HG03175 (cell line): Measurements from ENCODE around the gene GRSF1.
"Not testable (repeated sequence)": the region's sequence is repeated elsewhere in the genome, so short reads cannot be mapped to it uniquely, and the experiment has no call there.

Experiments
- ATAC-seq: cut with Tn5 transposase; IDR thresholded peaks from one replicate; pipeline ENCODE4 v1.9.1; 2021; ENCODE audit warnings: mild to moderate bottlenecking, moderate library complexity; ENCODE audit not compliant: unreplicated experiment

GRSF1 gene

DNA sequence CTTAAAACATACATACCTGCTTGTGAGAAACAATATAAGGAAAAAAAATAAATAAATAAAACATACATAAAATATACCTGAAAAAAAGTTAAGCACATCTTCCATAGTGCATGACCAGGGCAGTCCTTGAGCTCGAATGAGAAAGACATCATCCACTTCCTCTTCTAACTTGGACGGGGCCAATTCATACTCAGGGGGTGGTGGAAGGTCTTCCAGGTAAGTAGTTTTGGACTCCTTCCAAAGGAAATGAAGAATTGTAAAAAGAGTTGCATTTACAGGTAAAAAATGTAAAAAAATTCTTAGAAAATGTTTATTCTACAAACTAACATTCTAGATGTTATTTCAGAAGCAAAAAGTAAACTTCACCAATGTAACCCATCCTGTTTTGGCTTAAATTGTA lies 3.6 kb downstream of the GRSF1 start:
- ATAC-seq, result no peak

DNA sequence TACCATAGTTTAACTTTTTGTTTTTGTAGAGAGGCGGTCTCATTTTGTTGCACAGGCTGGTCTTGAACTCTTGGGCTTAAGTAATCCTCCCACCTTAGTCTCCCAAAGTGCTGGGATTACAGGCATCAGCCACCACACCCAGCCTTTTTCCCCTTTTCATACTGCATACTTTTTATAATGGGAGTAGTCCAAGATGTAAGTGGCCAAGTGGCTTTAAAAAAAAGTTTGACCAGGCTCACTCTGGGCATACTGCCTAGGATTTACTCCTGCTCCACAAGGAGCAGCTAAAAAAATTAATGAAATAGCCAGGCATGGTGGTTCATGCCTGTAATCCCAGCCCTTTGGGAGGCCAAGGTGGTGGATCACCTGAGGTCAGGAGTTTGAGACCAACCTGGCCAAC lies 6.0 kb downstream of the GRSF1 start:
- no peak for ATAC-seq

DNA sequence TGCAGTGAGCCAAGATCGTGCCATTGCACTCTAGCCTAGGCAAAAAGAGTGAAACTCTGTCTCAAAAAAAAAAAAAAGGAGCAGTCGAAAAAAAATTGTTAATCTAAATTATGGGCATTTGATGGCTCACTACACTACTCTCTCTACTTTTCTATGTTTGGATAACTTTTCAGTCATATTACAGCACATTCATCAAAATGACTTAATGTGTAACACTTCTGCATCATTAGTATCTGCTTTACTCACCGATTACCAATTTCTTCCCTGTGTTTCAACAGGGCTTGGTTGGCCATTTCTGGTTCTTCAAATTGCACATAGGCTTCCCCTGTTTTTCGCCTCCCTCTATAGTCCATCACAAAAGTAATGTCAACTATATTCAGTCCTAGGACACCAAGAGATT lies 8.4 kb downstream of the GRSF1 start:
- no peak for ATAC-seq

DNA sequence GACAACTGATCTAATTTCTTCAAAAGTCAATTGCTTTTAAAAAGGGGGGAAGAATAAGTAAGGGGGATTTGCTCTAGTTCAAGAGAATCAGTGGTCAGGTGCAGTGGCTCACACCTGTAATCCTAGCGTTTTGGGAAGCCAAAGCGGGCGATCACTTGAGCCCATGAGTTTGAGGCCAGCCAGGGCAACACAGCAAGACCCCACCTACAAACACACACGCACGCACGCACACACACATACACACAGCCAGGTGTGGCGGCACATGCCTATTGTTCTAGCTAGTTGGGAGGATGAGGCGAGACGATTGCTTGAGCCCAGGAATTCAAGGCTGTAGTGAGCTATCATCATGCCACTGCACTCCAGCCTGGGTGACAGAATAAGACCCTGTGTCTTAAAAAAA lies 9.6 kb downstream of the GRSF1 start:
- no peak for ATAC-seq

DNA sequence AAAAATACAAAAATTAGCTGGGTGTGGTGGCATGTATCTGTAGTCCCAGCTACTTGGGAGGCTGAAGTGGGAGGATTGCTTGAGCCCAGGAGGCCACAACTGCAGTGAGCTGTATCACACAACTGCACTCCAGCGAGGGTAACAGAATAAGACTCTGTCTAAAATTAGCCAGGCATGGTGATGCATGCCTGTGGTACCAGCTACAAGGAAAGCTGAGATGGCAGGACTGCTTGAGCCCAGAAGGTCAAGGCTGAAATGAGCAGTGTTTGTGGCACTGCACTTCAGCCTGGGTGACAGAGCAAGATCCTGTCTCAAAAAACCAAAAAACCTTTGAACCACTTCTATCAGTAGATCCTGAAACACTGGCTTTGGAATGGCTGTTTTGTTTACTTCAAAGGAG lies 10.2 kb downstream of the GRSF1 start:
- no peak for ATAC-seq

DNA sequence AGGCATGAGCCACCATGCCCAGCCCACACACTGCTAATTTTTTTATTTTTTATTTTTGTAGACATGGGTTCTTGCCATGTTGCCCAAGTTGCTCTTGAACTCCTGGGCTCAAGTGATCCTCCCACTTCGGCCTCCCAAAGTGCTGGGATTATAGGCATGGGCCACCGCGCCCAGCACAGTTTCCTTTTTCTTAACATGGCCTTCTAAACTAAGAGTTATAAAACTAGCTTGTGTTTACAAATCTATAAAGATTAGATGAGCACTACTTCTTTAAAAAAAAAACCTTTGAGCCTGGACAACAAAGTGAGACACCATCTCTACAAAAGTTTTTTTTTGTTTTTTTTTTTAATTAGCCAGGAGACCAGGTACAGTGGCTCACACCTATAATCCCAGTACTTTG lies 10.7 kb downstream of the GRSF1 start:
- ATAC-seq, result no peak

DNA sequence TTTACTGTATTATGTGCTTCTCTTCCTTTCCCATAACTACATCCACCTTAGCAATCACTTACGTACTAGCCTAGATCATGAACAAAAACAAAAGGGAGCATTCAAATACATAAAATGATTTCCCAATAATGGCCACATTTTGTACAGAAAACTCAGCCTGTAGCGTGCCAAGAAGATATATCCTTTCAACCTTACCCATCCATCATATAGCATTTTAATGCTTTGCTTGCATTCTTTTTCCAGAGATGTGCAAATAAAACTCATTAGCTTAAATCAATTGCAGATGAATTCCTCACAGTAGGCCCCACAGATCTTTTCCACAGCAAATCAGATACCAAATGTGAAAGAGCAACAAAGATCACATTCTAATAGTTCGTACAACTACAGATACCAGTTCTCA lies 20.8 kb downstream of the GRSF1 start:
- ATAC-seq, result no peak

DNA sequence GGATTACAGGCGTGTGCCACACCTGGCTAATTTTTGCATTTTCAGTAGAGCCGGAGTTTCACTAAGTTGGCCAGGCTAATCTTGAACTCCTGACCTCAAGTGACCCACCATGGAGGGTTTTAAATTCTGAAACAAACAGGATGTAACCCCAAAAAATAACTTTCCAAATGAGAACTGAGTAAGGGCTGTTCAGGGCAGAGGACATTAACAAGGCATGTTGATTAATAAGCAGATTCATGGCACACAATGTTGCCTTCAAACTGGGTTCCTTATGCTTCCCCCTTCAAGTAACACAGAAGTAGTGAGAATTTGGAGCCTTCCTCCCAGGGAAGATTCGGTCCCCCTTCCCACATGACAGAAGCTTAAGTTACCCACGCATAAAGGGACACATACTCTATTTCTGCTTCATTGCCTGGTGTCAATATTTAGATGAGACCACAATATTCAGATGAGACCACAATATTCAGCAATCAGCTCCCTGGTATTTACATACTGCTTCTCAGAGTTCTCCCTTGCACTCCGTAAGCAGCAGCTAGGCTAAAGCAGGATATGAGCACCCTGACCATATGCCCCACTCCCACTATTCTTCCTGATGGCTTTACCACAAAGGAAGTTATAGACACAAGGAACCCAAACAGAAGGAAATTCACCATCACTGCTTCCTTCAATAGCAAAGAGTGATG lies 21.4 kb downstream of the GRSF1 start:
- peak; percentile 67 for ATAC-seq

DNA sequence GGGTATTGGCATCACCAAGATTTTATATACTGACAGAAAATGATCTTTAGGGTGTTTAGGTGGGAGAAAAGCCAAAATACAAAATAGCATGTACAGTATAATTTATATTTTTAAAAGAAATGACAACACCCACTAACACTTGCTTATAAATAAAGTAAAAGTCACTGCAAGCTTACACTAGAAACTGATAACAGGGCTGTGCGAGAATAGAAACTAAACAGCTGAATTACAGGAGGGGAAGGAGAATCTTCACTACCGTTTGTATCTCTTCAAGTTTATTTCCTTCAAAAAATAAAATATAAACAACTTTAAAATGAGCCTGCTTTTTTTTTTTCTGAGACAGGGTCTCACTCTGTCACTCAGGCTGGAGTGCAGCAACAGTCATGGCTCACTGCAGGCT lies 22.8 kb downstream of the GRSF1 start:
- ATAC-seq, result no peak

DNA sequence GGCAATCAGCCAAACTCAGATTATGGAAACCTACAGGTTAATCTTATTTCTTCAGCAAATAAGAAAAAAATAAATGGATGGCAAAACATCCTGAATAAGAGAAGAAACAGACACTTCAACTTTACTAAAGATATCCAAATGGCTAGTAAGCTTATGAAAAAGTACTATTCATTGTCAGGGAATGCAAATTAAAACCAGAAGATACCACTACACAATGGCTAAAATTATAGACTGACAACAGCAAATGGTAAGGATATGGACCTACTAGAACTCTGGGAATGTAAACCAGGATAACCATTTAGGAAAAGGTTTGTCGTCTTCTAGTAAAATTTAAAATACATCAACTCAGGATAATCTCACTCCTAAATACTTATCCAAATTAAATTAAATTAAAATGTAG lies 24.3 kb downstream of the GRSF1 start:
- no peak for ATAC-seq

DNA sequence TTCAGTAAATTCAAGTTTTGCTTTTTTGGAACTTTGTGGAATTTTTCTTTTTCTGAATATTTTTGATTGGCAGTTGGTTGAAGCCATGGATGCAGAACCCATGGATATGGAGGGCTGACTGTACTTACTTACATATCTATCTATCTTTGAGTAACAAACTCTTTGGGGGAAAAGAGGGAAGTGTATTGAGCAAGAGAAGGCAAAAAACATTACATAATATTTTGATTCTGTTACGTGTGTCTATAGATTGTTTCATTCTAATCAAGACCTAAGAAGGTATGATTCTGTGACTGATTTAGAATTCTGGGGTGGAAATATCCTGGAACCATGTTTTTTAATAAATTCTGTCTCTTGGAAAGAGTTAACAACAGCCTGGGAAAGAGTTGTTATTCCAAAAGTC lies 31.5 kb downstream of the GRSF1 start:
- no peak for ATAC-seq

DNA sequence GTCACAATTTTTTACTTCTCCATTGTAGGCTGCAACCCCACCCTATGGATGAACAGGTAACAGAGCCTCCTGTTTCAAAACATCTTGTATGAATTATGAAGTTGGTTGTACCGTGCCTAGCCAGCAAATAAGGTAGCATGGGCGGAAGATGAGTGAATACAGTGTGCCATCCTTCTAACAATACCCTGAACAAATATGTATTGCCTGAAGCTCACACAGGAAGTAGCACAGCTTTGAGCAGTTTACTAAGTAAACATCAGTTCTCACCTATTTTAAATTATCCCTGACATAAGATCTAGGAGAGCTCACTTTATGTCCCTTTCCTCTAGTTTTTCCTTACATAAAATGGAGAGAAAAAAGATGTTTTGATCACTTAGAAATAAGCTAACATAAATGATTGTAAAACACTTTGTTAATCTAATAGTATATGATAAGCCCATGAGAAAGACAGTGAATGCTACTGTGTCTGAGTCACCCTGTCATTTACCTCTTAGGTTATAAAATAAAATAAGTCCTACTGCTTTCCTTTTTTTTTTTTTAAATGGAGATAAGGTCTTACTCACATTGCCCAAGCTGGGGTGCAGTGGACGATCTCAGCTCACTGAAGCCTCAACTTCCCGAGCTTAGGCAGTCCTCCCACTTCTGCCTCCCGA lies 36.6 kb downstream of the GRSF1 start:
- ATAC-seq, result no peak

DNA sequence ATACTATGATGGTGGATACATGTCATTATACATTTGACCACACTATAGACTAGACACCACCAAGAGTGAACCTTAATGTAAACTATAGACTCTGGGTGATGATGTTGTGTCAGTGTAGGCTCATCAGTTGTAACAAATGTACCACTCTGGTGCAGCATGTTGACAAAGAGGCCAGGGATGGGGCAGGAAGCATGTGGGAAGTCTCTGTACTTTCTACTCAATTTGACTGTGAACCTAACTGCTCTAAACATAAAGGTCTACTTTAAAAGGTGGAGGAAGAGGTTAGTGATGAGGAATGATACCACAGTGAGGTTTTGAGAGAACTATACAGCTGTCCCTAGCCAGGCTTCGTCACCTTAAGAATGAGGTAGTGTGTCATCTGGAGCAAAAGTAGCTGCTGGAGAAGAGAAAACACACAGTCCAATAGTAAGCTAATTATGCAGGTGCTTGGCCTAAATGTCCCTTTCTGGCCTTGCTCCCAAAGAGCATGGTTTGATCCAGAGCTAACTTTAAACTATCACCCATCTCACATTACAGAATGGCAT lies 38.4 kb downstream of the GRSF1 start:
- peak; percentile 43 for ATAC-seq

DNA sequence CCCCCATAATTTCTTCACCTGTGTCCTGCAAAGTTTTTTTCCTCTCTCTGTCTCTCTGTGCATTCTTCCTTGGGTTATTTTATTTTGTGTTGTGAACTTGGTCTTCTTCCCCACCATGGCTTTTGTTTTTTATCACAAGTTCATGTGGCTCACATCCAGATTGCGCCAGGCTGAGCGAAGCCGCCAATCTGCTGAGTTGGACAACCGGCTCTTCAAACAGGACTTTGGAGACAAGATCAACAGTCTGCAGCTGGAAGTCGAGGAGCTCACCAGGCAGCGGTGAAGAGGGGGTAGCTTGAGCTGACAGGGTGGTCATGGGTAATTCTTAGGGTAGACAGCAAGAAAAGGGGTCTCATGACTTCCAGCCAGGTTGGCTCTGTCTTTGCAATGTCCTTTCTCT lies 46.1 kb downstream of the GRSF1 start:
- ATAC-seq, result no peak

DNA sequence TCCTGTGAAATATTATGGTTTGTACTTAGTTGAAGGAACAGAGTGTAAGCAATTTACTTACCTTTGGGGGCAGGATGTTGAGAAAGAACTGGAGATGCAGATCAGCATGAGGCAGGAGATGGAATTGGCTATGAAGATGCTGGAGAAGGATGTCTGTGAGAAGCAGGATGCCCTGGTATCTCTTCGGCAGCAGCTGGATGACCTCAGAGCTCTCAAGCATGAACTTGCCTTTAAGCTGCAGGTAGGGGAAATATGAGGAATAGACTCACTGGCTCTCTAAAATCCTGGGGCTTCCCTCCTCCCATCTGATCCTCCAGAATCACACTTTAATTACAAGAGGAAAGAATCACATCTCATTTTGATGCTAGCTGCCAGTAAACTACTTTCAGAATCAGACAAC lies 51.0 kb downstream of the GRSF1 start:
- ATAC-seq, result no peak

DNA sequence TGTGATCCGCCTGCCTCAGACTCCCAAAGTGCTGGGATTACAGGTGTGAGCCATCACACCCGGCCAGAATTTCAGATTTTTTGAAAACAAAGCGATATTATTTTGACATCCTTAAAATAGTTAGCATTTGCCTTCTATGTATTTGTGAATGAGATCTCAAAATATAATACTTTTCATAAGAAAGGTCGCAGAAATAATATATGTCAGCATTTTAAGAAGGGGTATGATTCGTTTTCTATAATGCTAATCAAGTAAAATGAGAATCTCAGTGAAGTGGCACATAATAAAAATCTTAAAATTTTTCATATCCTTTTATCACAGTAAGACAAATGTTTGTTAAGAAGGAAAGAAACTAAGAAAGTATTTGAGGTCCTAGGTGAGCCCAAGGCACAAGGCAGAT lies 52.2 kb downstream of the GRSF1 start:
- no peak for ATAC-seq

DNA sequence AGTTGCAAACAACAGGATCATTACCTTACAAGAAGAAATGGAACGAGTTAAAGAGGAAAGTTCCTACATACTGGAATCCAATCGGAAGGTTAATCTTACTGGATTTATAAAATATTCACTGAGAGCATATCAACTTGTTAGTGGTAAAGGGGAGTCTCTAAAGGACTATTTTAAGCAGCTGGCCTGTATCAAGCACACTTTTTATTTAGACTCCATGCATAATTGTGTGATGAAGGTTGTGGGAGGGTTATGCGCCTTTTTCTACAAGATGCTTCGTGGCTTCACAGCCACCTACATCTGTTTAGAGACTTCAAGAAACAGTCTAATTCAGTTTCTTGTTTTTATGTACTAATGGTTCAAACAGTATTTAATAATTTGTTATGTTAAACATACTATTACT lies 56.6 kb downstream of the GRSF1 start:
- ATAC-seq, result no peak

DNA sequence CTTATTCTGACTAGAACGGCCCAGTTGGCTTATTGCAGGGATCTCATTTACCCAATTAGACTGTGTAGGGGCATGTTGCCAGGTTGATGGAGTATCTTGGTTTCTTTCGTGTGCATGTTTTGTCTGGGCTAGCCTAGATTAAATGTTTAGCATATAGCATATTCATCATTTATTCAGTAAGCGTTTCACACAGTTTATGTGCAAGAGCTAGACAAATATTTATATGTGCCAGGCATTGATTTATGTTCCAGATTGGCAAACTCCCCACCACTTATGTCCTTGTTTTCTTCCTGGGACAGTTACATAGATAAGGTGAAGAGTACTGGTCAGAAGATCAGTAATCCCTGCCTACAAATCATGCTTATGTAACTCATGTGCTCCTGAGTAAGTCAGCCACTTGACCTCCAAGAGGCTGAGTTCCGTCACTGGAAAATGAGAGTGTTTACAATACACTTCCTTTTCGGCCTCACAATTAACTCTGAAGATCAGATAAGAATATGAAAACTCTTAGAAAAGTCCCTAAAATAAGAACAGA lies 60.7 kb downstream of the GRSF1 start:
- ATAC-seq, result no peak

DNA sequence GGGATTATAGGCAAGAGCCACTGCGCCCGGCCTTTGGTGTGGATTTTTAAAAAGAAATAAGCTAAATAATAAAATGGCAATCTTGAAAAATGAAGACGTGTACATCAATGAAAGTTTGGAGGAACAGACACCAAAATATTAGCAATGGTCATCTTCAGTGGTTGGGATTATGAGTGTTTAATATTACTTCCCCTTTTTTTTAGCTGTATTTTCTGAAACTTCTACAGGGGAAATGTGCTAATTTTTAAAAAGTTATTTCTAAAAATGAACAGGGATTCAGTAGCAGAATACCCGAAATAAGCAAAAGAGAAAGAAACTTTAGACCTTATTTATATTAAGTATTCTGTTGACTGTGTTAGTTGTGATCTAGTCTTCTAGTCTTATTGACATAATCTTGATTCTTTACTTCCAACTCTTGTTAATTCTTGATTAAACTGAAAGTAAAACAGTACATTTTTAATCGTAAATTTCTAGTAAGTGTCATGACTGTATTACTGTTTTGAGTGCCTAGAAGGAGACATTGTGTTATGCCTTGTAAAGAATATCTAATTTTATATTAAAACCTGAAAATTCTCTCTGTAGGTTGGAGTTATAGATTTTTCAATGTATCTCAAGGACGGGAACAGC lies 66.6 kb downstream of the GRSF1 start:
- peak; percentile 74 for ATAC-seq

DNA sequence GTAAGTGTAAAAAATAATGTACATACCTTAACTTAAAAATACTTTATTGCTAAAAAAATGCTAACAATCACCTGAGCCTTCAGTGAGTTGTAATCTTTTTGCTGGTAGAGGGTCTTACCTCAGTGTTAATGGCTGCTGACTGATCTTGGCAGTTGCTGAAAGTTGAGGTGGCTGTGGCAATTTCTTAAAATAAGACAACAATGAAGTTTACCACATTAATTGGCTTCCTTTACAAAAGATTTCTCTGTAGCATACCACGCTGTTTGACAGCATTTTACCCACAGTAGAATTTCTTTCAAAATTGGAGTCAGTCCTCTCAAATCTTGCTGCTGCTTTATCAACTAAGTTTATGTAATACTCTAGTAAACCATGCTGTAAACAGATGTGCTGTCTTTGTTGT lies 70.3 kb downstream of the GRSF1 start:
- ATAC-seq, result not testable (repeated sequence)

DNA sequence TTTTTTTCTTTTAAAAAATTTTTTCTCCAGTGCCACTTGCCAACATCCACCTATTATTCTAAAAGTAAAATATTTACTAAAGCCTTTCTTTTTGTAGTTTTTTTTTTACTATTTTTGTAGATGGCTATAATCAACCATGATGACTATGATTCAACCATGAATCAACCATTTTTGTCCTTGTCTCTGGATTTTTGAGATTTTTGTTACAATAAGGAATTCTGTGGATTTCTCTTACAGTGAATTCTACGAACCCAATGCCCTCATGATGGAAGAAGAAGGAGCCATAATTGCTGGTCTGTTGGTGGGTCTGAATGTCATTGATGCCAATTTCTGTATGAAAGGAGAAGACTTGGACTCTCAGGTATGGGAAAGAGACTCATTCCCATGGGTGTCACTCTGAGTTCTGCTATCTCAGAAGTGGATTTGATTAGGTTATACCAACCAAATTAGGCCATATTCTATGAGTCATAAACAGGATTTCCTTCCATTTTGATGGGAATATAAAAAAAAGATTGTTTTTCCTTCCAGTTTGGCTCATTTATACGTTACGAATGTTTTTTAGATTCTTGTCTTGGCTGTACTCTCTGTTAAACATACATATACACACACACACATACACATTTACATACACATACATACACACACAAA lies 71.3 kb downstream of the GRSF1 start:
- ATAC-seq, result no peak
